Panc1 (cell line): ENCODE results near the gene TLE4. TPM values are rescaled to one million over a fixed set of nuclear protein-coding genes. Genes with fewer than 3 reads are reported as not detected.
A peak's percentile ranks its signal among the peaks of the same experiment; 100 is the strongest.

ENCODE experiments used
- ATAC-seq: fragments of 200-7000 bp; cut with Tn5 transposase; 2 replicates; pipeline ENCODE4 v1.9.1; 2020; ENCODE audit warnings: mild to moderate bottlenecking, moderate library complexity
- BruUV-seq: library from RNA; stranded (reverse); fragments of 400-500 nt; replicated peaks from 2 replicates; lab custom pipeline; 2021; lab: Mats Ljungman, UMichigan
- CTCF ChIA-PET: fragments of 300-600 bp; sonication (Branson Sonifier 250); formaldehyde crosslinking; loops from one replicate; lab custom pipeline; 2022; ENCODE audit warnings: antibody characterized with exemption; lab: Charles Lee
- POLR2A ChIA-PET: fragments of 300-600 bp; sonication (Branson Sonifier 250); formaldehyde crosslinking; loops from one replicate; lab custom pipeline; 2022; ENCODE audit warnings: antibody characterized with exemption; lab: Charles Lee
- DNase-seq: peaks from one replicate; pipeline ENCODE4 v3.0.0-alpha.2; 2010; ENCODE audit warnings: low read depth, low spot score
- H3K27ac ChIP-seq: 2 replicates; pipeline ENCODE4 v1.5.1; 2011; ENCODE audit warnings: mild to moderate bottlenecking, low read length, inconsistent platforms
- H3K27me3 ChIP-seq: fragments of 200-500 bp; sonication (Bioruptor generic); 2 replicates; pipeline ENCODE4 v1.6.0; 2014; ENCODE audit warnings: low read length, inconsistent platforms; ENCODE audit not compliant: control insufficient read depth, insufficient read depth
- H3K36me3 ChIP-seq: fragments of 200-500 bp; sonication (Bioruptor generic); 2 replicates; pipeline ENCODE4 v1.5.1; 2014; ENCODE audit warnings: inconsistent platforms, mild to moderate bottlenecking, low read length, moderate library complexity; ENCODE audit not compliant: control insufficient read depth, insufficient read depth
- H3K4me1 ChIP-seq: 2 replicates; pipeline ENCODE4 v1.5.1; 2011; ENCODE audit warnings: inconsistent platforms, mild to moderate bottlenecking, low read length, moderate library complexity; ENCODE audit not compliant: control insufficient read depth, insufficient read depth
- H3K4me3 ChIP-seq, 2 experiments: 2 replicates each; pipeline ENCODE4 v1.5.1; 2011 to 2012; ENCODE audit warnings: low read depth in 2 of 2, low read length in 2 of 2, mild to moderate bottlenecking in 2 of 2, inconsistent platforms in 1 of 2, moderate library complexity in 1 of 2
- H3K9me3 ChIP-seq: fragments of 200-500 bp; sonication (Bioruptor generic); 2 replicates; pipeline ENCODE4 v1.5.1; 2014; ENCODE audit warnings: low read depth, mild to moderate bottlenecking, inconsistent platforms, low read length, moderate library complexity; ENCODE audit not compliant: control insufficient read depth, insufficient read depth
- POLR2AphosphoS5 ChIP-seq: IDR thresholded peaks from 2 replicates; pipeline ENCODE4 v1.6.1; 2012; ENCODE audit warnings: mild to moderate bottlenecking, low read depth, low read length, moderate library complexity
- REST ChIP-seq, 2 experiments: IDR thresholded peaks; 2 replicates each; pipeline ENCODE4 v1.6.1; 2011 to 2012; ENCODE audit warnings: low read depth in 2 of 2, control low read depth in 1 of 2, low read length in 1 of 2, mild to moderate bottlenecking in 1 of 2, moderate library complexity in 1 of 2; ENCODE audit not compliant: insufficient read depth in 1 of 2
- SIN3A ChIP-seq: IDR thresholded peaks from 2 replicates; pipeline ENCODE4 v1.6.1; 2012; ENCODE audit warnings: low read depth, mild to moderate bottlenecking, low read length, moderate library complexity, borderline replicate concordance; ENCODE audit not compliant: insufficient read depth
- TCF7L2 ChIP-seq: IDR thresholded peaks from 2 replicates; pipeline ENCODE4 v1.6.1; 2011; ENCODE audit warnings: mild to moderate bottlenecking, low read depth, low read length, inconsistent platforms
- in situ Hi-C: cut with HindIII; loops from 2 replicates; pipeline ENCODE4 v1.10.0; 2016; ENCODE audit warnings: low sequenced_read_pairs, low pct_unique_long_range_greater_than_20kb
- intact Hi-C: fragments of 100-400 bp; cut with micrococcal nuclease; formaldehyde crosslinking; loops from one replicate; pipeline ENCODE4 v1.10.0; 2022; ENCODE audit not compliant: unreplicated experiment
- total RNA-seq: library from RNA; stranded (reverse); gene quantifications from one replicate; pipeline ENCODE4 v1.2.1, GENCODE V29; 2021; ENCODE audit not compliant: unreplicated experiment
- TF ChIP-seq, protein P1 (sequence below): fragments of 450-650 bp; IDR thresholded peaks from 2 replicates; pipeline ENCODE4 v1.5.1; 2017; ENCODE audit warnings: mild to moderate bottlenecking

Gene TLE4
- total RNA-seq, 1 experiment from 2014 or later = 8.7 TPM

DNA sequence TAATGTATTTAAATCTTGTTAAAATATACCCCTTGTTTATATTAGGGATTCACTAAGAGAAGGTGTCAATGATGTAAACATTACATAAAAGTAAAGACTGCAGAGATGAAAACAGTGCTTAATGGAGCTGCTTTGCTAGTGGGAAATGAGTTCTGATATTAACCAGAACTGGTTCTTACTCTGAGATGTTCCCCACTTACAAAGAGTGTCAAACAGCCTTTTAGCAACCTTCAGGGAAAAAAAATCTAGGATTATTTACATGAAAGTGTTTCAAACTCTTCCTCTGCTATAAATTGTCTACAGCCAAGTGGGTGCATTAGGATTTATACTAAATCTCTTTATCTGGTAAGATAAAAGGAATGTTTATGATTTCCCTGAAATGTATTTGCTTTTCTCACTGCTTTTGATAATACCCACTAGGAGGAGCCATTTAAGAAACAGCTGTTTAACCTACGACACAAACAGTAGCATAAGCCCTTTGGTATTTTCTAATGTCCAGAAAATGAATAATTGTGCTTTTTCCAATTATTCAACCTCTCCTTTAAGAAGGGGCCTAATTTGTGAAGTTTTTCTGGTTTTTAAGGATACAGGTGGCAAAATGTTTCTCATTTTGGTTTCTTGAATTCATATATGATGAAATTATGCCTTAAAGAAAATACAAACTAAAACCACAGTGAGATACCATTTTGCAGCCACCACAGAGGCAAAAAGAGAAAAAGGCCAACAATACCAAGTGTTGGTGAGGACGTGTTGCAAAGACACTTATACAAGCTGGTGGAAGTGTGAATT, 186.3 kb downstream of the TLE4 start:
- Histone ChIP-seq H3K4me1 (no peaks in the 10 kb centered on the region), H3K27me3 (no peaks in the 10 kb centered on the region), H3K4me3 (no peak overlapping the region), H3K9me3 (no peaks in the 10 kb centered on the region), H3K36me3 (no peaks in the 10 kb centered on the region), H3K27ac (no peak overlapping the region)
- BruUV-seq = no TSS peak
- DNase-seq = no peak
- TF ChIP-seq TCF7L2 = no peak
- no peak for TF ChIP-seq POLR2AphosphoS5
- TF ChIP-seq REST (IDR thresholded peaks at IDR 0.05; ENCODE audit: insufficient read depth in 1 of 2, low read depth in 2 of 2, low read length in 1 of 2) = no peak
- TF ChIP-seq, protein P1, sequence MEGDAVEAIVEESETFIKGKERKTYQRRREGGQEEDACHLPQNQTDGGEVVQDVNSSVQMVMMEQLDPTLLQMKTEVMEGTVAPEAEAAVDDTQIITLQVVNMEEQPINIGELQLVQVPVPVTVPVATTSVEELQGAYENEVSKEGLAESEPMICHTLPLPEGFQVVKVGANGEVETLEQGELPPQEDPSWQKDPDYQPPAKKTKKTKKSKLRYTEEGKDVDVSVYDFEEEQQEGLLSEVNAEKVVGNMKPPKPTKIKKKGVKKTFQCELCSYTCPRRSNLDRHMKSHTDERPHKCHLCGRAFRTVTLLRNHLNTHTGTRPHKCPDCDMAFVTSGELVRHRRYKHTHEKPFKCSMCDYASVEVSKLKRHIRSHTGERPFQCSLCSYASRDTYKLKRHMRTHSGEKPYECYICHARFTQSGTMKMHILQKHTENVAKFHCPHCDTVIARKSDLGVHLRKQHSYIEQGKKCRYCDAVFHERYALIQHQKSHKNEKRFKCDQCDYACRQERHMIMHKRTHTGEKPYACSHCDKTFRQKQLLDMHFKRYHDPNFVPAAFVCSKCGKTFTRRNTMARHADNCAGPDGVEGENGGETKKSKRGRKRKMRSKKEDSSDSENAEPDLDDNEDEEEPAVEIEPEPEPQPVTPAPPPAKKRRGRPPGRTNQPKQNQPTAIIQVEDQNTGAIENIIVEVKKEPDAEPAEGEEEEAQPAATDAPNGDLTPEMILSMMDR = peak; percentile 5; the same call in 1 of the 2 replicates
- POLR2A ChIA-PET = no interaction called here
- in situ Hi-C loops (no loop called here), intact Hi-C loops (no loop called here)
- CTCF ChIA-PET = no interaction called here
- ATAC-seq = no peak

DNA sequence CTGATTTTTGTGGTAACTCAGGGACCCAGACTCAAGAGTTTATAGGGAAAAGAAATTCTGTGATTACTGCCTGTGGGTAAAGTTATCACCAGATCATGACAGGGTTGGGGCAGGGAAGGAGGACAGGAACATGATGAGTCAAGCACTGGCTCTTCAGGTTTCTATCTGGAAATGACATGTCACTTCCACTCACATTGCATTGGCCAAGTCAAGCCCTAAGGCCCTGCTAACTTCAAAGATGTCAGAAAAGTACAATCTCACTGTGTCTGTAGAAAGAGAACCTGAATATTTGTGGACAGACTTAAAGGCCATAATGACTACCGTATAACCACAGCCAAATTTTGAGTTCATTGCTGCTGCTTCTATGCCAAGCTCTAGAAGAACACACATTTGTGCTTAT, 187.7 kb downstream of the TLE4 start:
- ChIA-PET CTCF (no interaction called here), POLR2A (no interaction called here)
- in situ Hi-C loops = no loop called here
- intact Hi-C loops = no loop called here
- Histone ChIP-seq H3K36me3 (no peaks in the 10 kb centered on the region), H3K4me1 (no peaks in the 10 kb centered on the region), H3K27me3 (no peaks in the 10 kb centered on the region), H3K9me3 (no peaks in the 10 kb centered on the region), H3K27ac (no peak overlapping the region), H3K4me3 (no peak overlapping the region)
- no TSS peak for BruUV-seq
- no peak for ATAC-seq
- no peak for DNase-seq
- TF ChIP-seq, protein P1 = no peak
- no peak for TF ChIP-seq POLR2AphosphoS5
- no peak for TF ChIP-seq SIN3A
- no peak for TF ChIP-seq REST (IDR thresholded peaks at IDR 0.05; ENCODE audit: insufficient read depth in 1 of 2, low read depth in 2 of 2, low read length in 1 of 2)
- no peak for TF ChIP-seq TCF7L2
